GM12873 (cell line): ENCODE measurements around the gene HTRA2.

Experiments
- CTCF ChIP-seq: IDR thresholded peaks from 2 replicates; pipeline ENCODE4 v1.5.1; 2012; ENCODE audit warnings: low read depth, mild to moderate bottlenecking, moderate library complexity, low read length, control low read depth; ENCODE audit not compliant: insufficient read depth; ENCODE audit errors: missing control alignments

HTRA2 gene

GRCh38 chr2:74529357-74530238, at the start of gene HTRA2, which contains the start of gene AUP1:
Gene HTRA2 (plus strand): TSS chr2:74529933. CDS start chr2:74530007, 74 bp downstream.
Gene AUP1 (minus strand): TSS chr2:74529706. CDS start chr2:74529629, 77 bp downstream.
- TF ChIP-seq CTCF, result no peak

GRCh38 chr2:74481431-74481830, 48.3 kb upstream of the HTRA2 start:
- TF ChIP-seq CTCF, result no peak

- peak; percentile 14 for TF ChIP-seq CTCF
Observed at GRCh38 chr2:74481961-74482800, 47.6 kb upstream of the HTRA2 start.

- TF ChIP-seq CTCF, result peak; percentile 94
Observed at GRCh38 chr2:74482801-74483674, 46.7 kb upstream of the HTRA2 start, which contains the start of the genes CCDC142 and TTC31. Gene CCDC142 (minus strand): TSS chr2:74482998. CDS start chr2:74482837, 161 bp downstream. Gene TTC31 (plus strand): TSS chr2:74483081. CDS start chr2:74483096, 15 bp downstream.

DNA sequence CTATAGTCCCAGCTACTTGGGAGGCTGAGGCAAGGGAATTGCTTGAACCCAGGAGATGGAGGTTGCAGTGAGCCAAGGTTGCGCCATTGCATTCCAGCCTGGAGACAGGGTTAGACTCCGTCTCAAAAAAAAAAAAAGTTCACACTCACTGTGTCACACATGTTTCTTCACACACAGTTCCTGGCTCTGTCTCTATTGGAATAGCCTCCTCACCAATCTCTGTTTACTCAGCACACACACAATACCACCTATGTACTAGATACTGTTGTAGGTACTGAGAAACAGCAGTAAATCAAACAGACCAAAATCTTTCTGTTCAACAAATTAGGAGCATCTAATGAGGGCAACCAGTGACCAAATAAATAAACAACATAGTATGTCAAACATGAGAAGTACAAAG, 43.6 kb upstream of the HTRA2 start:
- TF ChIP-seq CTCF, result no peak

GRCh38 chr2:74488643-74489481, 40.9 kb upstream of the HTRA2 start:
- no peak for TF ChIP-seq CTCF
